Activated T-cell treated with anti-CD3 and anti-CD28 coated beads, Interleukin-2, amount 50 U/mL, for 72 hours (primary cell): Measurements from ENCODE around the gene GSTP1. TPM values are rescaled to one million over a fixed set of nuclear protein-coding genes. Genes with fewer than 3 reads are reported as not detected.

Experiments used
- ATAC-seq, 2 donors: fragments of 150-1000 bp; cut with Tn5 transposase; replicated peaks in 1 of 2; 2 replicates each; pipeline ENCODE4 v1.10.0; 2021; ENCODE audit warnings: moderate library complexity in 2 of 2, mild to moderate bottlenecking in 1 of 2
- DNase-seq, 2 donors: peaks; one replicate each; pipeline ENCODE4 v3.0.0; 2021 to 2022; ENCODE audit warnings: mixed read lengths in 1 of 2
- H3K27ac Mint-ChIP-seq: one replicate; pipeline ENCODE4 v1.8.0; 2022; ENCODE audit warnings: mild to moderate bottlenecking, moderate library complexity, mixed read lengths
- H3K27me3 Mint-ChIP-seq: one replicate; pipeline ENCODE4 v1.8.0; 2022; ENCODE audit warnings: low read depth, mixed read lengths
- H3K36me3 Mint-ChIP-seq, 2 donors: one replicate each; pipeline ENCODE4 v1.8.0; 2022; ENCODE audit warnings: mixed read lengths in 2 of 2, mild to moderate bottlenecking in 1 of 2; ENCODE audit not compliant: insufficient read depth in 2 of 2
- H3K4me1 Mint-ChIP-seq: one replicate; pipeline ENCODE4 v1.8.0; 2022; ENCODE audit warnings: low read depth, mixed read lengths
- H3K4me3 Mint-ChIP-seq, 2 donors: one replicate each; pipeline ENCODE4 v1.8.0; 2022; ENCODE audit warnings: mild to moderate bottlenecking in 2 of 2, mixed read lengths in 2 of 2, moderate library complexity in 2 of 2
- H3K9me3 Mint-ChIP-seq, 2 donors: one replicate each; pipeline ENCODE4 v1.8.0; 2022; ENCODE audit warnings: mixed read lengths in 2 of 2
- total RNA-seq, 2 donors: library from RNA; stranded (reverse); gene quantifications; one replicate each; pipeline ENCODE4 v1.2.3, GENCODE V29; 2022

GSTP1 gene
- total RNA-seq, 2 donors from 2014 or later: 199 to 215 TPM

DNA sequence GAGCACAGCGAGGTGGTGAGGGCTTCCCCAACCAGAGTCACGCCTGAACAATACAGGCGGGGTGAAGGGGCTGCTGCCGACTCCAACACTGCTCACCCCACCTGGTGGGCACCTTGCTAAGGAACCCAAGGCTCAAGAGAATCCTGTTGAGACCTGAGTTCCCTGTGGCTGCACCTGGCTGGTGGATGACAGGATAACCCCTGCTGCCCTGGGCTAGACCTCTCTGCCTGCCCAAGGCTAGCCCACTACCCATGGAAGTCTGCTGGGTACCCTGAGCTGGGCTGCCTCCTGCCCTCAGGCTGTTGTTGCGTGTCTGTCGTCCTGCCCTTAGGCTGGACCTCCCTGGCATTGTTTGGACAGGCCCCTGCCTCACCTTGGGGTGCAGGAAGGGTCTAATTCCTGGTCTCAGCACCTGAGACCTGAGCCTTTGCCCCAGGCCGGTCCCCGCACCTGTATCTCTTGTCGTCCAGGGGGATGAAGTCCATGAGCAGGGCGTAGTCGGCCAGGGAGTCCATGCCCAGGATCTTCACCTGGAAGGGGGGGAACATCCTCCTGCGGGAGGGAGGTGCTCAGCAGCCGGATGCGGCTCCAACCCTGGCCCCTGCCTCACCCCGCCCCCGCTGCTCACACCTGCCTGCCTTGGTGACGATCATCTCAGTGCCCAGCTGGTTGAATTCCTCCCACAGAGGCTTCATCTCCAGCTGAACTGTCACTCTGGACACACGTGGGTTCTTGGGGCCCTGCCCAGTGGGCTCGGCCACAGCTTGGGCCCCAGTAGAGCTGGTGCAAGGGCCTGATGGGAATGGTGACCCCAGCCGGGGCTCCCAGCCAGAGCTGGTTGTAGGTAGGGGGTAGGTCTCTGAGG is 51.0 kb downstream of the GSTP1 start:
- H3K36me3 Mint-ChIP-seq: no peaks in the 10 kb centered on the region
- peaks cover 11% of the 10 kb centered on the region for H3K4me1 Mint-ChIP-seq
- DNase-seq: no peak
- H3K9me3 Mint-ChIP-seq: no peaks in the 10 kb centered on the region
- H3K4me3 Mint-ChIP-seq: no peak overlapping the region
- no peak for ATAC-seq
- no peak overlapping the region for H3K27ac Mint-ChIP-seq
- H3K27me3 Mint-ChIP-seq: no peaks in the 10 kb centered on the region

DNA sequence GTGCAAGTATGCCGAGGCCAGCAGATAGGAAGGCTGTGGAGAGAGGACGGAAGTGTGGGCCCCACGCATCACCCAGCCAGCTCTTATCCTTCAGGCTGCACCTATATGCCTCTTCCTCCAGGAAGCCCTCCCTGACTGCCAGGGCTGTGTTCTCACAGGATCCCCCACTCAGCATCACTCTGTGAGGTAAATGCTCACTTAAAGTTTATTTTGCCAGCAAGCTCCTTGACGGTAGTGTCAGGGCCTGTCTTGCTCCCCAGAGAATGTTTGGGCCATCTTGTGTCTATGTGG is 51.6 kb downstream of the GSTP1 start:
- no peak for ATAC-seq
- H3K4me1 Mint-ChIP-seq: peaks cover 11% of the 10 kb centered on the region
- H3K27me3 Mint-ChIP-seq: no peaks in the 10 kb centered on the region
- H3K4me3 Mint-ChIP-seq: no peak overlapping the region
- no peaks in the 10 kb centered on the region for H3K9me3 Mint-ChIP-seq
- no peak for DNase-seq
- no peaks in the 10 kb centered on the region for H3K36me3 Mint-ChIP-seq
- no peak overlapping the region for H3K27ac Mint-ChIP-seq

Other genes starting within 250 kb of the GSTP1 start
- 10 to 100 TPM; 68.5 to 74.1 TPM for gene POLD4, start 230.3 kb upstream of the GSTP1 start, total RNA-seq
- gene CLCF1, start 210.2 kb upstream of the GSTP1 start, total RNA-seq: under 1 TPM; 0.22 to 0.93 TPM
- gene RAD9A, start 191.8 kb upstream of the GSTP1 start, total RNA-seq: 10 to 100 TPM; 36.7 to 41.2 TPM
- 100 to 1,000 TPM; 211 to 244 TPM for gene PPP1CA, start 182.0 kb upstream of the GSTP1 start, total RNA-seq
- gene TBC1D10C, start 179.7 kb upstream of the GSTP1 start, total RNA-seq: 100 to 1,000 TPM in 1 of 2 donors, 10 to 100 TPM in 1; 93.3 to 120 TPM
- 1 to 10 TPM; 3.8 to 5.0 TPM for gene CARNS1, start 168.1 kb upstream of the GSTP1 start, total RNA-seq
- 10 to 100 TPM; 55.0 to 56.1 TPM for gene RPS6KB2, start 155.3 kb upstream of the GSTP1 start, total RNA-seq
- gene PTPRCAP, start 146.1 kb upstream of the GSTP1 start, total RNA-seq: 100 to 1,000 TPM in 1 of 2 donors, 10 to 100 TPM in 1; 94.5 to 119 TPM
- 10 to 100 TPM; 58.2 to 91.9 TPM for gene CORO1B, start 140.3 kb upstream of the GSTP1 start, total RNA-seq
- not detected for gene GPR152, start 131.1 kb upstream of the GSTP1 start, total RNA-seq
- gene CABP4, start 128.5 kb upstream of the GSTP1 start, total RNA-seq: 10 to 100 TPM in 1 of 2 donors, 1 to 10 TPM in 1; 8.9 to 10.4 TPM
- 10 to 100 TPM; 53.2 to 59.7 TPM for gene TMEM134, start 114.6 kb upstream of the GSTP1 start, total RNA-seq
- gene AIP, start 100.8 kb upstream of the GSTP1 start, total RNA-seq: 100 to 1,000 TPM; 172 to 184 TPM
- 100 to 1,000 TPM in 1 of 2 donors, 10 to 100 TPM in 1; 94.3 to 118 TPM for gene PITPNM1, start 78.4 kb upstream of the GSTP1 start, total RNA-seq
- gene CDK2AP2, start 75.7 kb upstream of the GSTP1 start, total RNA-seq: 100 to 1,000 TPM; 103 to 137 TPM
- not detected for gene CABP2, start 60.4 kb upstream of the GSTP1 start, total RNA-seq
- 100 to 1,000 TPM; 220 to 244 TPM for gene NDUFV1, start 23.1 kb downstream of the GSTP1 start, total RNA-seq
- 10 to 100 TPM; 19.6 to 24.6 TPM for gene NUDT8, start 46.1 kb downstream of the GSTP1 start, total RNA-seq
- gene TBX10, start 56.0 kb downstream of the GSTP1 start, total RNA-seq: not detected
- gene ACY3, start 66.9 kb downstream of the GSTP1 start, total RNA-seq: under 1 TPM; 0.30 to 0.31 TPM
- gene ALDH3B2, start 90.8 kb downstream of the GSTP1 start, total RNA-seq: not detected